ENCODE results near the gene CD9.

DNA sequence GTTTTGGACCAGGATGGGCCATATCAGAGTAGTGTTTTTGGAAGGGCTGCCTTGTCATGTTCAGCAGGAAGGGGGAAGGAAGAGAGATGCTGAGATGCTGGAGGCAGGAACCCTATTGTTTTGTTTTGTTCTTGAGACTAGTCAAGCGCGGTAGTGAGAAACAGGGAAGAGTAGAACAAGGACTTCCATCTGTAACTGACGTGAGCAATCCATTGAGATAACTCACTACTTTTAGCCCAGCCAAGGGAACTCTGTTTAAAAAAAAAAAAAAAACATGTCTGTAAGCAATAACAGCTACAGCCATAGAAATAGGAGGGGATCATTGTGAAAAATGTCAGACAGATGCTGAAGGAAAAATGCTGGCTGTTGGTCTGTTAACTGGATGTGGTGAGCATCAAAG is 34.0 kb downstream of the CD9 start:
- TF ChIP-seq POLR2AphosphoS5 (IDR thresholded peaks at IDR 0.05; ENCODE audit: borderline replicate concordance, low read depth, low read length) (no peak), FOXP2 (optimal IDR thresholded peaks at IDR 0.05; ENCODE audit: control extremely low read depth, extremely low read length, insufficient read depth) (no peak)

Measured in SK-N-MC (cell line).